ENCODE data around the gene RASGEF1B.

DNA sequence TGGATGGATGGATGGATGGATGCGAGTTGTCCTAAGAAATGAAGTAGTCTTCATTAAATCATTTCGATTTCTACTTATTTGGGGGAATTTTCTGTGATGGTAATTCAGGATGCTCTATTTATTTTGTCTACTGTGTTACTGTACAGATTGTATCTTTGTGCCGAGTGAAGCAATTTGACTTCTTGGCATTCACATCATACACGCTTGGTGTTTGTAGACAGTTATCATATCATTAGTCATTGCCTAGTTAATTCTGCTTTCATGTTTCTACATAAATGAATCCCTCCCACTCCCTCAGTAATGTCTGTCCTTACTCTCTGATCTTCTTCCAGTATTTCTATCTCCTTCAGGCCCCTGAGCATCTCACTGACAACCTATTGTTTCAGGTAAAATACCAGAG is 64.0 kb downstream of the RASGEF1B start:
- TF ChIP-seq TAF1 (IDR thresholded peaks at IDR 0.05; ENCODE audit: borderline replicate concordance, insufficient read depth, low read length) (no peak), POLR2AphosphoS5 (IDR thresholded peaks at IDR 0.05; ENCODE audit: low read depth, low read length) (no peak)
- TF ChIP-seq, protein P1, sequence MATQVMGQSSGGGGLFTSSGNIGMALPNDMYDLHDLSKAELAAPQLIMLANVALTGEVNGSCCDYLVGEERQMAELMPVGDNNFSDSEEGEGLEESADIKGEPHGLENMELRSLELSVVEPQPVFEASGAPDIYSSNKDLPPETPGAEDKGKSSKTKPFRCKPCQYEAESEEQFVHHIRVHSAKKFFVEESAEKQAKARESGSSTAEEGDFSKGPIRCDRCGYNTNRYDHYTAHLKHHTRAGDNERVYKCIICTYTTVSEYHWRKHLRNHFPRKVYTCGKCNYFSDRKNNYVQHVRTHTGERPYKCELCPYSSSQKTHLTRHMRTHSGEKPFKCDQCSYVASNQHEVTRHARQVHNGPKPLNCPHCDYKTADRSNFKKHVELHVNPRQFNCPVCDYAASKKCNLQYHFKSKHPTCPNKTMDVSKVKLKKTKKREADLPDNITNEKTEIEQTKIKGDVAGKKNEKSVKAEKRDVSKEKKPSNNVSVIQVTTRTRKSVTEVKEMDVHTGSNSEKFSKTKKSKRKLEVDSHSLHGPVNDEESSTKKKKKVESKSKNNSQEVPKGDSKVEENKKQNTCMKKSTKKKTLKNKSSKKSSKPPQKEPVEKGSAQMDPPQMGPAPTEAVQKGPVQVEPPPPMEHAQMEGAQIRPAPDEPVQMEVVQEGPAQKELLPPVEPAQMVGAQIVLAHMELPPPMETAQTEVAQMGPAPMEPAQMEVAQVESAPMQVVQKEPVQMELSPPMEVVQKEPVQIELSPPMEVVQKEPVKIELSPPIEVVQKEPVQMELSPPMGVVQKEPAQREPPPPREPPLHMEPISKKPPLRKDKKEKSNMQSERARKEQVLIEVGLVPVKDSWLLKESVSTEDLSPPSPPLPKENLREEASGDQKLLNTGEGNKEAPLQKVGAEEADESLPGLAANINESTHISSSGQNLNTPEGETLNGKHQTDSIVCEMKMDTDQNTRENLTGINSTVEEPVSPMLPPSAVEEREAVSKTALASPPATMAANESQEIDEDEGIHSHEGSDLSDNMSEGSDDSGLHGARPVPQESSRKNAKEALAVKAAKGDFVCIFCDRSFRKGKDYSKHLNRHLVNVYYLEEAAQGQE (IDR thresholded peaks at IDR 0.05; ENCODE audit: insufficient read depth in 1 of 2, low read depth in 2 of 2, low read length in 2 of 2): no peak

All from PFSK-1 (cell line).